Neutrophil (primary cell): ENCODE measurements around the gene ROBO4.

Experiments used
- H3K27ac ChIP-seq: fragments of 200-600 bp; sonication (generic); 2 replicates; pipeline ENCODE4 v1.5.1; 2016; ENCODE audit warnings: mild to moderate bottlenecking, moderate library complexity
- H3K27me3 ChIP-seq: fragments of 200-600 bp; sonication (generic); 2 replicates; pipeline ENCODE4 v1.6.0; 2016; ENCODE audit warnings: mild to moderate bottlenecking
- H3K36me3 ChIP-seq: fragments of 200-600 bp; sonication (generic); 2 replicates; pipeline ENCODE4 v1.5.1; 2017
- H3K4me1 ChIP-seq, 2 experiments: fragments of 200-600 bp in 1 of 2; sonication (generic) in 1 of 2; 1 replicate in 1 of 2; 2 replicates in 1 of 2; pipeline versions ENCODE4 v1.5.1 to v1.6.1; 2013 to 2016; ENCODE audit warnings: low read depth in 1 of 2, low read length in 1 of 2, mild to moderate bottlenecking in 1 of 2, moderate library complexity in 1 of 2; ENCODE audit not compliant: control insufficient read depth in 1 of 2, insufficient read depth in 1 of 2
- H3K4me3 ChIP-seq, 2 experiments: fragments of 200-600 bp in 1 of 2; sonication (generic) in 1 of 2; 1 replicate in 1 of 2; 2 replicates in 1 of 2; pipeline ENCODE4 v1.5.1; 2013 to 2016; ENCODE audit warnings: low read depth in 1 of 2, low read length in 1 of 2, mild to moderate bottlenecking in 1 of 2, moderate library complexity in 1 of 2
- H3K9me3 ChIP-seq: fragments of 200-600 bp; sonication (generic); 2 replicates; pipeline ENCODE4 v1.5.1; 2016
- CTCF ChIP-seq: fragments of 200-600 bp; sonication (generic); IDR thresholded peaks from 2 replicates; pipeline ENCODE4 v1.5.1; 2016; ENCODE audit warnings: antibody characterized with exemption

Gene ROBO4

GRCh38 chr11:124896071-124896750 is 1.5 kb downstream of the ROBO4 start:
- Histone ChIP-seq H3K4me3 (no peak overlapping the region), H3K4me1 (peaks cover 0 to 5% of the 10 kb centered on the region in 2 experiments), H3K27me3 (peaks cover 20% of the 10 kb centered on the region), H3K9me3 (no peaks in the 10 kb centered on the region), H3K27ac (no peak overlapping the region), H3K36me3 (no peaks in the 10 kb centered on the region)
- TF ChIP-seq CTCF, result no peak

GRCh38 chr11:124895471-124895971 is 2.1 kb downstream of the ROBO4 start:
- H3K36me3 ChIP-seq, result no peaks in the 10 kb centered on the region
- H3K27ac ChIP-seq, result no peak overlapping the region
- no peak for TF ChIP-seq CTCF
- H3K4me3 ChIP-seq, result no peak overlapping the region
- H3K27me3 ChIP-seq, result peaks cover 13% of the 10 kb centered on the region
- no peaks in the 10 kb centered on the region for H3K9me3 ChIP-seq
- H3K4me1 ChIP-seq, result peaks cover 0 to 5% of the 10 kb centered on the region in 2 experiments

GRCh38 chr11:124894606-124895430 is 2.8 kb downstream of the ROBO4 start:
- H3K27ac ChIP-seq, result no peak overlapping the region
- no peak overlapping the region for H3K4me3 ChIP-seq
- no peaks in the 10 kb centered on the region for H3K9me3 ChIP-seq
- peaks cover 8% of the 10 kb centered on the region for H3K27me3 ChIP-seq
- peaks cover 0 to 5% of the 10 kb centered on the region in 2 experiments for H3K4me1 ChIP-seq
- H3K36me3 ChIP-seq, result no peaks in the 10 kb centered on the region
- no peak for TF ChIP-seq CTCF

GRCh38 chr11:124893781-124894401 is 3.8 kb downstream of the ROBO4 start:
- Histone ChIP-seq H3K36me3 (no peaks in the 10 kb centered on the region), H3K9me3 (no peaks in the 10 kb centered on the region), H3K4me3 (no peak overlapping the region), H3K27ac (no peak overlapping the region), H3K4me1 (peaks cover 0 to 5% of the 10 kb centered on the region in 2 experiments), H3K27me3 (no peaks in the 10 kb centered on the region)
- no peak for TF ChIP-seq CTCF

- no peaks in the 10 kb centered on the region for H3K36me3 ChIP-seq
- H3K4me3 ChIP-seq, result no peak overlapping the region
- no peak for TF ChIP-seq CTCF
- no peak overlapping the region for H3K27ac ChIP-seq
- no peaks in the 10 kb centered on the region for H3K27me3 ChIP-seq
- no peaks in the 10 kb centered on the region for H3K9me3 ChIP-seq
- H3K4me1 ChIP-seq, result peaks cover 0 to 5% of the 10 kb centered on the region in 2 experiments
Observed at GRCh38 chr11:124892750-124893454, 4.8 kb downstream of the ROBO4 start.
